ENCODE results near the gene CELSR3. TPM values are rescaled to one million over a fixed set of nuclear protein-coding genes. Genes with fewer than 3 reads are reported as not detected.

Gene CELSR3
- total RNA-seq, 1 experiment from 2014 or later = 24.9 TPM

DNA sequence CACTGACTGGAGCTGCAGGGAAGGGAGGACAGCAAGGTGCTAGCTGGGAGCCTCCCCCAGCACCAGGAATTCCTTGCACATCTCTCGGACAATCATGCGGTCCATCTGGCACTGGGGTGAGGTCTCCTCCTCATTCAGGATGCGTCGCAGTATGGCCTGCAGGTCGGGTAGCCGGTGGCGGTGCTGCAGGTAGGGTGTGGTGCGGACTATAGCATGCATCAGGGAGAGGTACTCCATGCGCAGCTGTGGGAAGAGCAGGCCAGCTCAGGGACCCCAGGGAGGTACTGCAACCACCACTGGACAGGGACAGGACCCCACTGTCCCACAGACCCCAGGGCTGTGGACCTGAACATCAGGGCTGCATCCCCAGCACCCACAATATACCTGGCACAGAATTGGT, 11.8 kb upstream of the CELSR3 start:
- Mint-ChIP-seq H3K36me3 (ENCODE audit: insufficient read depth, unreplicated experiment) (peaks cover 26% of the 10 kb centered on the region), H3K27me3 (ENCODE audit: unreplicated experiment) (no peaks in the 10 kb centered on the region), H3K9me3 (ENCODE audit: low read depth, unreplicated experiment) (no peaks in the 10 kb centered on the region), H3K27ac (ENCODE audit: unreplicated experiment) (no peak overlapping the region), H3K4me1 (ENCODE audit: low read depth, unreplicated experiment) (no peaks in the 10 kb centered on the region), H3K4me3 (ENCODE audit: low read depth, unreplicated experiment) (no peak overlapping the region)
- CTCF ChIA-PET = interaction anchor here (0.8 kb wide), 1 partner anchor 10 kb away, joined by 3 read pairs; no protein-coding TSS in a partner anchor
- no TSS peak for BruUV-seq (replicated peaks)
- intact Hi-C loops (cut with micrococcal nuclease; ENCODE audit: unreplicated experiment) = no loop called here
- TF ChIP-seq, protein P1, sequence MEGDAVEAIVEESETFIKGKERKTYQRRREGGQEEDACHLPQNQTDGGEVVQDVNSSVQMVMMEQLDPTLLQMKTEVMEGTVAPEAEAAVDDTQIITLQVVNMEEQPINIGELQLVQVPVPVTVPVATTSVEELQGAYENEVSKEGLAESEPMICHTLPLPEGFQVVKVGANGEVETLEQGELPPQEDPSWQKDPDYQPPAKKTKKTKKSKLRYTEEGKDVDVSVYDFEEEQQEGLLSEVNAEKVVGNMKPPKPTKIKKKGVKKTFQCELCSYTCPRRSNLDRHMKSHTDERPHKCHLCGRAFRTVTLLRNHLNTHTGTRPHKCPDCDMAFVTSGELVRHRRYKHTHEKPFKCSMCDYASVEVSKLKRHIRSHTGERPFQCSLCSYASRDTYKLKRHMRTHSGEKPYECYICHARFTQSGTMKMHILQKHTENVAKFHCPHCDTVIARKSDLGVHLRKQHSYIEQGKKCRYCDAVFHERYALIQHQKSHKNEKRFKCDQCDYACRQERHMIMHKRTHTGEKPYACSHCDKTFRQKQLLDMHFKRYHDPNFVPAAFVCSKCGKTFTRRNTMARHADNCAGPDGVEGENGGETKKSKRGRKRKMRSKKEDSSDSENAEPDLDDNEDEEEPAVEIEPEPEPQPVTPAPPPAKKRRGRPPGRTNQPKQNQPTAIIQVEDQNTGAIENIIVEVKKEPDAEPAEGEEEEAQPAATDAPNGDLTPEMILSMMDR (IDR thresholded peaks at IDR 0.05; ENCODE audit: unreplicated experiment) = no peak
- no peak for DNase-seq

DNA sequence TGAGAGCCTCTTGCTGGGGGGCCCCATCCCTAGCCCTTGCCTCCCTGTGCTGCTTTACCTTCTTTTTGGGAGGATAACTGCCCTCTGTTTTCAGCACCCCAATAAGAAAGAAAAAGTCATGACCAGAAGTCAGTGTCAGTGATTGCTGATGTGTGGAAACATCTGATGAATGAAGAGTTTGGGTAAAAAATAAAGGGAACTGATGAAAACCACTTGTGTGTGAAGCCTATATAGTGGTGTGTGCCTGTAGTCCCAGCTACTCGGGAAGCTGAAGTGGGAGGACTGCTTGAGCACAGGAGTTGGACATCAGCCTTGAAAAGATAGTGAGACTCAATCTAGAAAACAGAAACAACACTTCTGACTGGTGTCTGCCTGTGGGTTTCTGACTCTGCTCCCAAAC, 9.8 kb upstream of the CELSR3 start:
- no peak for DNase-seq
- intact Hi-C loops (cut with micrococcal nuclease; ENCODE audit: unreplicated experiment) = no loop called here
- no peak overlapping the region for H3K27ac Mint-ChIP-seq (ENCODE audit: unreplicated experiment)
- H3K9me3 Mint-ChIP-seq (ENCODE audit: low read depth, unreplicated experiment) = no peaks in the 10 kb centered on the region
- H3K4me1 Mint-ChIP-seq (ENCODE audit: low read depth, unreplicated experiment) = no peaks in the 10 kb centered on the region
- TF ChIP-seq, protein P1 (IDR thresholded peaks at IDR 0.05; ENCODE audit: unreplicated experiment) = no peak
- BruUV-seq (replicated peaks) = no TSS peak
- H3K4me3 Mint-ChIP-seq (ENCODE audit: low read depth, unreplicated experiment) = no peak overlapping the region
- peaks cover 21% of the 10 kb centered on the region for H3K36me3 Mint-ChIP-seq (ENCODE audit: insufficient read depth, unreplicated experiment)
- H3K27me3 Mint-ChIP-seq (ENCODE audit: unreplicated experiment) = no peaks in the 10 kb centered on the region
- CTCF ChIA-PET = no interaction called here

DNA sequence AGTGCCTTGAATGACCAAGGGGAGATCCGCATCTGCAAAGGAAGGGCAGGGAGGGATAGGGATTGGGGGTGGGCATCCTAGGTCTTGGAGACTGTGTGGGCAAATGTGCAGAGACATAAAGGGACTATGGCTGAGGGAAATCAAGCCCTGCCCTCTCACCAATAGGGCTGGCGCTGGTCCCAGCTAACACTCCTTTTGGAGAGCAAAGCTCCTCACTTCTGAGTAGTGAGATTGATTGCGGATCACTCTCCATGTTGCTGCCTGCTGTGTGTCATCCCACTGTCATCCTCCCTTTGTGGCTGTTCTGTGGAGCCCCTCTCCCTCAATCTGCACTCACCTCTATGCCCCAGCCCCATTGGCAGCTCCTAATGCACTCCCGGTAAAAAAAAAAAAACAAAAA, 2.2 kb upstream of the CELSR3 start:
- intact Hi-C loops (cut with micrococcal nuclease; ENCODE audit: unreplicated experiment) = no loop called here
- no TSS peak for BruUV-seq (replicated peaks)
- Mint-ChIP-seq H3K4me1 (ENCODE audit: low read depth, unreplicated experiment) (peaks cover 14% of the 10 kb centered on the region), H3K36me3 (ENCODE audit: insufficient read depth, unreplicated experiment) (peaks cover 51% of the 10 kb centered on the region), H3K4me3 (ENCODE audit: low read depth, unreplicated experiment) (no peak overlapping the region), H3K27me3 (ENCODE audit: unreplicated experiment) (no peaks in the 10 kb centered on the region), H3K27ac (ENCODE audit: unreplicated experiment) (no peak overlapping the region), H3K9me3 (ENCODE audit: low read depth, unreplicated experiment) (no peaks in the 10 kb centered on the region)
- TF ChIP-seq, protein P1 (IDR thresholded peaks at IDR 0.05; ENCODE audit: unreplicated experiment) = no peak
- DNase-seq = no peak
- CTCF ChIA-PET = interaction anchor here (1.1 kb wide), 1 partner anchor 10 kb away, joined by 3 read pairs; no protein-coding TSS in a partner anchor

DNA sequence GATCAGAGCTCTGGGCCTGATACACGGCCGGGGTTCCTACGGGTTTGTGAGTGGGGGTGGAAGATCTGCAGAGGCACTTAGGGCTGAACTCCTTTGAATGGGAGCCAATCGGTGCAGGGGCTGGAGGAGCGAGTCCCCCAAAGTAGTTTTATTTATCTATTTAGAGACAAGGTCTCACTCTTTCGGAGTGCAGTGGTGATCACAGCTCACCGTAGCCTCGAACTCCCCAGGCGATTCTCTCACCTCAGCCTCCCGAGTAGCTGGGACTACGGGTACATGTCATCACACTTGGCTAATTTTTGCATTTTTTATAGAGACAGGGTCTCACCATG, 1.6 kb upstream of the CELSR3 start:
- intact Hi-C loops (cut with micrococcal nuclease; ENCODE audit: unreplicated experiment) = no loop called here
- CTCF ChIA-PET = interaction anchor here (1.0 to 1.1 kb wide), 2 partner anchors 11 to 22 kb away, joined by 3 read pairs; partner anchors contain the start of gene NCKIPSD
- Mint-ChIP-seq H3K9me3 (ENCODE audit: low read depth, unreplicated experiment) (no peaks in the 10 kb centered on the region), H3K4me3 (ENCODE audit: low read depth, unreplicated experiment) (peak overlapping the region; percentile 96), H3K4me1 (ENCODE audit: low read depth, unreplicated experiment) (peaks cover 14% of the 10 kb centered on the region), H3K36me3 (ENCODE audit: insufficient read depth, unreplicated experiment) (peaks cover 51% of the 10 kb centered on the region), H3K27ac (ENCODE audit: unreplicated experiment) (peak overlapping the region; percentile 100), H3K27me3 (ENCODE audit: unreplicated experiment) (no peaks in the 10 kb centered on the region)
- TF ChIP-seq, protein P1 (IDR thresholded peaks at IDR 0.05; ENCODE audit: unreplicated experiment) = peak; percentile 11
- BruUV-seq (replicated peaks) = no TSS peak
- no peak for DNase-seq

Measured in Calu3 (cell line).